ENCODE data around the gene BRAT1.
A peak's percentile ranks its signal among the peaks of the same experiment; 100 is the strongest.
"Not testable (repeated sequence)": the region's sequence is repeated elsewhere in the genome, so short reads cannot be mapped to it uniquely, and the experiment has no call there.

BRAT1 gene

GRCh38 chr7:2575046-2575732 is 19.9 kb upstream of the BRAT1 start:
- H3K9ac ChIP-seq (ENCODE audit: low read depth, low read length), result no peak overlapping the region
- peaks cover 5% of the 10 kb centered on the region; the same call in 1 of the 2 replicates for H3K4me1 ChIP-seq (ENCODE audit: insufficient read depth, low read length)
- no peaks in the 10 kb centered on the region for H3K9me3 ChIP-seq (ENCODE audit: control insufficient read depth, insufficient read depth, low read length)
- H3K36me3 ChIP-seq (ENCODE audit: insufficient read depth, low read length), result no peaks in the 10 kb centered on the region

- peaks cover 5% of the 10 kb centered on the region; the same call in 1 of the 2 replicates for H3K4me1 ChIP-seq (ENCODE audit: insufficient read depth, low read length)
- H3K9me3 ChIP-seq (ENCODE audit: control insufficient read depth, insufficient read depth, low read length), result no peaks in the 10 kb centered on the region
- no peaks in the 10 kb centered on the region for H3K36me3 ChIP-seq (ENCODE audit: insufficient read depth, low read length)
- H3K9ac ChIP-seq (ENCODE audit: low read depth, low read length), result no peak overlapping the region
Observed at GRCh38 chr7:2573761-2574160, 18.4 kb upstream of the BRAT1 start.

- Histone ChIP-seq H3K4me1 (ENCODE audit: insufficient read depth, low read length) (peaks cover 5% of the 10 kb centered on the region; the same call in 1 of the 2 replicates), H3K9me3 (ENCODE audit: control insufficient read depth, insufficient read depth, low read length) (no peaks in the 10 kb centered on the region), H3K36me3 (ENCODE audit: insufficient read depth, low read length) (no peaks in the 10 kb centered on the region), H3K9ac (ENCODE audit: low read depth, low read length) (no peak overlapping the region)
Observed at GRCh38 chr7:2572101-2572842, 16.9 kb upstream of the BRAT1 start.

- Histone ChIP-seq H3K4me1 (ENCODE audit: insufficient read depth, low read length) (peaks cover 5% of the 10 kb centered on the region; the same call in 1 of the 2 replicates), H3K9ac (ENCODE audit: low read depth, low read length) (no peak overlapping the region)
Observed at GRCh38 chr7:2571409-2571808, 16.1 kb upstream of the BRAT1 start.

GRCh38 chr7:2570021-2570420 is 14.7 kb upstream of the BRAT1 start:
- H3K36me3 ChIP-seq (ENCODE audit: insufficient read depth, low read length), result no peaks in the 10 kb centered on the region
- peaks cover 11% of the 10 kb centered on the region; the same call in 1 of the 2 replicates for H3K4me1 ChIP-seq (ENCODE audit: insufficient read depth, low read length)
- no peak overlapping the region for H3K9ac ChIP-seq (ENCODE audit: low read depth, low read length)
- no peaks in the 10 kb centered on the region for H3K9me3 ChIP-seq (ENCODE audit: control insufficient read depth, insufficient read depth, low read length)

More at GRCh38 chr7:2571409-2571808, 16.1 kb upstream of the BRAT1 start:
- no peaks in the 10 kb centered on the region for H3K36me3 ChIP-seq (ENCODE audit: insufficient read depth, low read length)
- H3K9me3 ChIP-seq (ENCODE audit: control insufficient read depth, insufficient read depth, low read length), result no peaks in the 10 kb centered on the region

- Histone ChIP-seq H3K9me3 (ENCODE audit: control insufficient read depth, insufficient read depth, low read length) (no peaks in the 10 kb centered on the region), H3K36me3 (ENCODE audit: insufficient read depth, low read length) (no peaks in the 10 kb centered on the region), H3K4me1 (ENCODE audit: insufficient read depth, low read length) (peaks cover 11% of the 10 kb centered on the region; the same call in 1 of the 2 replicates), H3K9ac (ENCODE audit: low read depth, low read length) (no peak overlapping the region)
Observed at GRCh38 chr7:2569421-2569820, 14.1 kb upstream of the BRAT1 start.

- Histone ChIP-seq H3K36me3 (ENCODE audit: insufficient read depth, low read length) (no peaks in the 10 kb centered on the region), H3K9ac (ENCODE audit: low read depth, low read length) (no peak overlapping the region), H3K4me1 (ENCODE audit: insufficient read depth, low read length) (peaks cover 11% of the 10 kb centered on the region; the same call in 1 of the 2 replicates), H3K9me3 (ENCODE audit: control insufficient read depth, insufficient read depth, low read length) (no peaks in the 10 kb centered on the region)
Observed at GRCh38 chr7:2568521-2569223, 13.3 kb upstream of the BRAT1 start.

GRCh38 chr7:2567679-2568278 is 12.5 kb upstream of the BRAT1 start:
- H3K9me3 ChIP-seq (ENCODE audit: control insufficient read depth, insufficient read depth, low read length), result no peaks in the 10 kb centered on the region
- H3K36me3 ChIP-seq (ENCODE audit: insufficient read depth, low read length), result no peaks in the 10 kb centered on the region
- H3K4me1 ChIP-seq (ENCODE audit: insufficient read depth, low read length), result peaks cover 11% of the 10 kb centered on the region; the same call in 1 of the 2 replicates
- no peak overlapping the region for H3K9ac ChIP-seq (ENCODE audit: low read depth, low read length)

- H3K36me3 ChIP-seq (ENCODE audit: insufficient read depth, low read length), result no peaks in the 10 kb centered on the region
- H3K4me1 ChIP-seq (ENCODE audit: insufficient read depth, low read length), result peaks cover 10% of the 10 kb centered on the region; the same call in 1 of the 2 replicates
- no peak overlapping the region for H3K9ac ChIP-seq (ENCODE audit: low read depth, low read length)
- no peaks in the 10 kb centered on the region for H3K9me3 ChIP-seq (ENCODE audit: control insufficient read depth, insufficient read depth, low read length)
Observed at GRCh38 chr7:2566890-2567678, 11.8 kb upstream of the BRAT1 start.

- Histone ChIP-seq H3K36me3 (ENCODE audit: insufficient read depth, low read length) (no peaks in the 10 kb centered on the region), H3K9ac (ENCODE audit: low read depth, low read length) (no peak overlapping the region), H3K4me1 (ENCODE audit: insufficient read depth, low read length) (peaks cover 6% of the 10 kb centered on the region; the same call in 1 of the 2 replicates), H3K9me3 (ENCODE audit: control insufficient read depth, insufficient read depth, low read length) (no peaks in the 10 kb centered on the region)
Observed at GRCh38 chr7:2566348-2566889, 11.1 kb upstream of the BRAT1 start.

- Histone ChIP-seq H3K9me3 (ENCODE audit: control insufficient read depth, insufficient read depth, low read length) (no peaks in the 10 kb centered on the region), H3K9ac (ENCODE audit: low read depth, low read length) (no peak overlapping the region), H3K36me3 (ENCODE audit: insufficient read depth, low read length) (no peaks in the 10 kb centered on the region), H3K4me1 (ENCODE audit: insufficient read depth, low read length) (peaks cover 6% of the 10 kb centered on the region; the same call in 1 of the 2 replicates)
Observed at GRCh38 chr7:2564970-2565540, 9.7 kb upstream of the BRAT1 start.

- not testable (repeated sequence) for H3K9me3 ChIP-seq (ENCODE audit: control insufficient read depth, insufficient read depth, low read length); H3K36me3 ChIP-seq (ENCODE audit: insufficient read depth, low read length); H3K4me1 ChIP-seq (ENCODE audit: insufficient read depth, low read length); H3K9ac ChIP-seq (ENCODE audit: low read depth, low read length)
Observed at GRCh38 chr7:2563955-2564354, 8.6 kb upstream of the BRAT1 start.

GRCh38 chr7:2559283-2559950 is 4.1 kb upstream of the BRAT1 start:
- Histone ChIP-seq H3K36me3 (ENCODE audit: insufficient read depth, low read length) (no peaks in the 10 kb centered on the region), H3K9me3 (ENCODE audit: control insufficient read depth, insufficient read depth, low read length) (no peaks in the 10 kb centered on the region), H3K9ac (ENCODE audit: low read depth, low read length) (peak overlapping the region; percentile 68), H3K4me1 (ENCODE audit: insufficient read depth, low read length) (no peaks in the 10 kb centered on the region)

Data from ES-I3 (cell line).